ENCODE data around the gene VWA8. TPM values are rescaled to one million over a fixed set of nuclear protein-coding genes. Genes with fewer than 3 reads are reported as not detected.

VWA8 gene
- total and polyA plus RNA-seq, 2 of the 13 experiments (the other 11 are each of a cell fraction or from before 2014, with no cell fraction given), result 9.1 to 17.3 TPM

DNA sequence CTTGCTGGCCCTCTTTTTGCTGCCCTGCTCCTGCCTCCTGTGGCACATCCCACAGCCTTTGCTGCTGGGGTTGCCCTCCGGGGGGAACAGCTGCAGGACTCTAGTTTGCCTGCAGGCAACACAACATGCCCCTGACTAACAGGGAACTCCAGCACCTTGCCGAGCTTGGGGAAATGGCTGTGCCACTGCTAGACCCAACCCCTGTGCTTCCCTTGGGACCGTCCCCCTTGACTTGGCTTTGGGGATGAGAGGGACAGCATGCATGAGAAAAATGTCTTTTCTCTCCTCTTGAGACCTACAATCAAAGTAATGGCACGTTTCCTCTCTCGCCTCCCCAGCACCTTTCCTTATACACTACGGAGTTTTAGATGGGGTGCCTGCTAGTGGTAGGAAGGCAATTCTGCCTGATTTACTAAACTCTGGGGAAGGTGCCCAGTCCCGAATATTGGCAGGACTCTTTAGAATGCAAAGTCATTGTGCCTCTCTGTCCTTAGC is 12.4 kb upstream of the VWA8 start (continued):
- TF ChIP-seq CTCF (CRISPR knock-in tag; IDR thresholded peaks at IDR 0.05) (peak; percentile 51), ZSCAN12 (CRISPR knock-in tag; IDR thresholded peaks at IDR 0.05) (no peak), TEAD3 (CRISPR knock-in tag; optimal IDR thresholded peaks at IDR 0.05; ENCODE audit: borderline replicate concordance) (peak; percentile 82), ZNF687 (CRISPR knock-in tag; IDR thresholded peaks at IDR 0.05) (peak; percentile 44), STAG1 (CRISPR knock-in tag; IDR thresholded peaks at IDR 0.05) (peak; percentile 20), SAP130 (CRISPR knock-in tag; IDR thresholded peaks at IDR 0.05; ENCODE audit: low read depth) (0 out of 2 replicates have a peak, but pooled peaks have one; percentile 14), KMT2B (CRISPR knock-in tag; IDR thresholded peaks at IDR 0.05) (no peak), GABPB1 (CRISPR knock-in tag; IDR thresholded peaks at IDR 0.05) (0 out of 2 replicates have a peak, but pooled peaks have one; percentile 23), SALL1 (CRISPR knock-in tag; IDR thresholded peaks at IDR 0.05) (peak; percentile 21; the same call in 1 of the 2 replicates), NR2C2 (CRISPR knock-in tag; IDR thresholded peaks at IDR 0.05; ENCODE audit: borderline replicate concordance) (no peak)
- TF ChIP-seq, protein P1, sequence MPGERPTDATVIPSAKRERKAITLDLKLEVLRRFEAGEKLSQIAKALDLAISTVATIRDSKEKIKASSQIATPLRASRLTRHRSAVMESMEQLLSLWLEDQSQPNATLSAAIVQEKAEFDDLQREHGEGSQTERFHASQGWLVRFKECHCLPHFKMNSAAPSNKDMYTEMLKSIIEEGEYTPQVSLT (CRISPR knock-in tag; IDR thresholded peaks at IDR 0.05; ENCODE audit: borderline replicate concordance, low read depth), result no peak
- TF ChIP-seq, protein P2, sequence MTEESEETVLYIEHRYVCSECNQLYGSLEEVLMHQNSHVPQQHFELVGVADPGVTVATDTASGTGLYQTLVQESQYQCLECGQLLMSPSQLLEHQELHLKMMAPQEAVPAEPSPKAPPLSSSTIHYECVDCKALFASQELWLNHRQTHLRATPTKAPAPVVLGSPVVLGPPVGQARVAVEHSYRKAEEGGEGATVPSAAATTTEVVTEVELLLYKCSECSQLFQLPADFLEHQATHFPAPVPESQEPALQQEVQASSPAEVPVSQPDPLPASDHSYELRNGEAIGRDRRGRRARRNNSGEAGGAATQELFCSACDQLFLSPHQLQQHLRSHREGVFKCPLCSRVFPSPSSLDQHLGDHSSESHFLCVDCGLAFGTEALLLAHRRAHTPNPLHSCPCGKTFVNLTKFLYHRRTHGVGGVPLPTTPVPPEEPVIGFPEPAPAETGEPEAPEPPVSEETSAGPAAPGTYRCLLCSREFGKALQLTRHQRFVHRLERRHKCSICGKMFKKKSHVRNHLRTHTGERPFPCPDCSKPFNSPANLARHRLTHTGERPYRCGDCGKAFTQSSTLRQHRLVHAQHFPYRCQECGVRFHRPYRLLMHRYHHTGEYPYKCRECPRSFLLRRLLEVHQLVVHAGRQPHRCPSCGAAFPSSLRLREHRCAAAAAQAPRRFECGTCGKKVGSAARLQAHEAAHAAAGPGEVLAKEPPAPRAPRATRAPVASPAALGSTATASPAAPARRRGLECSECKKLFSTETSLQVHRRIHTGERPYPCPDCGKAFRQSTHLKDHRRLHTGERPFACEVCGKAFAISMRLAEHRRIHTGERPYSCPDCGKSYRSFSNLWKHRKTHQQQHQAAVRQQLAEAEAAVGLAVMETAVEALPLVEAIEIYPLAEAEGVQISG (CRISPR knock-in tag; IDR thresholded peaks at IDR 0.05), result 0 out of 2 replicates have a peak, but pooled peaks have one; percentile 17
- TF ChIP-seq, protein P3, sequence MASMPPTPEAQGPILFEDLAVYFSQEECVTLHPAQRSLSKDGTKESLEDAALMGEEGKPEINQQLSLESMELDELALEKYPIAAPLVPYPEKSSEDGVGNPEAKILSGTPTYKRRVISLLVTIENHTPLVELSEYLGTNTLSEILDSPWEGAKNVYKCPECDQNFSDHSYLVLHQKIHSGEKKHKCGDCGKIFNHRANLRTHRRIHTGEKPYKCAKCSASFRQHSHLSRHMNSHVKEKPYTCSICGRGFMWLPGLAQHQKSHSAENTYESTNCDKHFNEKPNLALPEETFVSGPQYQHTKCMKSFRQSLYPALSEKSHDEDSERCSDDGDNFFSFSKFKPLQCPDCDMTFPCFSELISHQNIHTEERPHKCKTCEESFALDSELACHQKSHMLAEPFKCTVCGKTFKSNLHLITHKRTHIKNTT (CRISPR knock-in tag; IDR thresholded peaks at IDR 0.05), result no peak
